Natural killer cell (primary cell): ENCODE measurements around the gene S100A4. TPM values are rescaled to one million over a fixed set of nuclear protein-coding genes. Genes with fewer than 3 reads are reported as not detected.

Source experiments
- ATAC-seq, 3 donors: fragments of 150-1000 bp in 2 of 3; fragments of 200-7000 bp in 1 of 3; cut with Tn5 transposase; 1 replicate in 1 of 3; 2 replicates in 2 of 3; pipeline ENCODE4 v1.10.0; 2021; ENCODE audit warnings: mild to moderate bottlenecking in 2 of 3, moderate library complexity in 2 of 3
- DNase-seq, 2 donors: peaks; one replicate each; pipeline versions ENCODE4 v3.0.0 to v3.0.0-alpha.2; 2013 to 2021; ENCODE audit warnings: mixed read lengths in 1 of 2
- H3K27ac ChIP-seq: one replicate; pipeline ENCODE4 v1.5.1; 2013; ENCODE audit warnings: mild to moderate bottlenecking, low read length
- H3K27me3 ChIP-seq: one replicate; pipeline ENCODE4 v1.6.1; 2013; ENCODE audit warnings: low read length; ENCODE audit not compliant: control insufficient read depth, insufficient read depth
- H3K36me3 ChIP-seq: one replicate; pipeline ENCODE4 v1.6.1; 2013; ENCODE audit warnings: low read length; ENCODE audit not compliant: control insufficient read depth, insufficient read depth
- H3K4me1 ChIP-seq: one replicate; pipeline ENCODE4 v1.6.1; 2013; ENCODE audit warnings: low read length; ENCODE audit not compliant: control insufficient read depth, insufficient read depth
- H3K4me3 ChIP-seq: one replicate; pipeline ENCODE4 v1.5.1; 2013; ENCODE audit warnings: low read length
- H3K9me3 ChIP-seq: one replicate; pipeline ENCODE4 v1.6.1; 2013; ENCODE audit warnings: low read length; ENCODE audit not compliant: control insufficient read depth, insufficient read depth
- H3K27ac Mint-ChIP-seq, 2 donors: one replicate each; pipeline ENCODE4 v1.8.0; 2022; ENCODE audit warnings: mild to moderate bottlenecking in 2 of 2, mixed read lengths in 2 of 2, moderate library complexity in 1 of 2
- H3K27me3 Mint-ChIP-seq, 2 donors: one replicate each; pipeline ENCODE4 v1.8.0; 2022; ENCODE audit warnings: low read depth in 2 of 2, mixed read lengths in 2 of 2
- H3K36me3 Mint-ChIP-seq: one replicate; pipeline ENCODE4 v1.8.0; 2022; ENCODE audit warnings: mixed read lengths
- H3K4me1 Mint-ChIP-seq, 2 donors: one replicate each; pipeline ENCODE4 v1.8.0; 2022; ENCODE audit warnings: mixed read lengths in 2 of 2
- H3K4me3 Mint-ChIP-seq: one replicate; pipeline ENCODE4 v1.8.0; 2022; ENCODE audit warnings: mild to moderate bottlenecking, moderate library complexity, mixed read lengths
- H3K9me3 Mint-ChIP-seq, 2 donors: one replicate each; pipeline ENCODE4 v1.8.0; 2022; ENCODE audit warnings: mixed read lengths in 2 of 2
- CTCF ChIP-seq: fragments of 200-600 bp; IDR thresholded peaks from one replicate; pipeline ENCODE4 v1.8.0; 2022; ENCODE audit warnings: antibody characterized with exemption
- WGBS: methylation state at CpG from one replicate; pipeline ENCODE4 v1.1.7; 2013; ENCODE audit warnings: missing lambda C conversion rate; ENCODE audit not compliant: insufficient coverage; 5-methylcytosine and 5-hydroxymethylcytosine counted together
- intact Hi-C: fragments of 100-400 bp; cut with micrococcal nuclease; formaldehyde crosslinking; loops from one replicate; pipeline ENCODE4 v1.14.2; 2022
- total RNA-seq, 4 donors: library from RNA; stranded (reverse); fragments of 120-200 nt in 1 of 4; gene quantifications; one replicate each; pipeline versions ENCODE4 v1.2.3 to v1.2.4, GENCODE V29; 2013 to 2022

The S100A4 gene
- total RNA-seq, 3 donors from 2014 or later (not counting 1 experiment from before 2014, with no cell fraction given), result 509 to 689 (median 597) TPM

DNA sequence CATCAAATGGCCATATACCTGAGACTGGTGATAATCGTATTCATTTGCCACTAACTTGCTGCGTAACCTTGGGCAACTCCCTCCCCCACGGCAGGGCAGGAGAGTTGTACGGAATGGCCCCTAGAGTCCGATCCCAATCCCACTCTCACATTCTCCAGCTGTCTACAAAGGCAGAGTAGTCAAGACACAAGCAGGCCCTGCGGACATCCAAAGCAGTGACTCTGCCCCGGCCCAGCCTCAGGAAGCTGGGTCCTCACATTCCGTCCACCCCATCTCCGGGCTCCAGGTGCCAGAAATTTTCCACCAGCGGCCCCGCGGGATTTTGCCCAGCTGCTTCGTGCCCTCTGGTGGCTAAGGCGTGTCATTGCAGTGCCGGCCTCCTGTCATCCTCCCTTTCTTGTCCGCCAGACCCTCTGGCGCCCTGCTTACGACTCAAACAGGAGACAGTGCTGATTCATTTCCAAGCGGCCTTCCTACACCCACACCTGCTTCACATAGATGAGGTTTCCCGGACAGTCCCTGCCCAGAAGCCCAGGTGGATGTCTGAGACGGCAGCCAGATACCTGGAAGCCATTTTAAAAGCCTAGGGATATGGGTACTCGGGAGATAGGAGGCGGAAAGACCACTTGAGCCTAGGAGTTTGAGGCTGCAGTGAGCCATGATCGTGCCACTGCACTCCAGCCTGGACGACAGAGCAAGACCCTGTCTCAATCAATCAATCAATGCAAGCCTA lies 22.9 kb upstream of the S100A4 start:
- Histone ChIP-seq H3K9me3 (no peaks in the 10 kb centered on the region), H3K27me3 (no peaks in the 10 kb centered on the region), H3K4me3 (no peak overlapping the region), H3K4me1 (peaks cover 37% of the 10 kb centered on the region), H3K27ac (no peak overlapping the region), H3K36me3 (no peaks in the 10 kb centered on the region)
- TF ChIP-seq CTCF, result peak; percentile 97
- DNase-seq (peak; percentile 73 to 89), ATAC-seq (peak; percentile 41 to 71 (median 71))
- Mint-ChIP-seq H3K4me1 (peaks cover 25 to 34% of the 10 kb centered on the region in 2 donors), H3K36me3 (no peaks in the 10 kb centered on the region), H3K4me3 (peak overlapping the region; percentile 60), H3K27ac (peak overlapping the region; percentile 50 to 98), H3K9me3 (no peaks in the 10 kb centered on the region), H3K27me3 (peaks cover 0 to 12% of the 10 kb centered on the region in 2 donors)
- WGBS, result 20% methylated on average over 25 of the region's 25 CpGs
- intact Hi-C loops, result loop anchor here (1.0 kb wide), 2 partner anchors 35 to 57 kb away; no protein-coding TSS in a partner anchor

DNA sequence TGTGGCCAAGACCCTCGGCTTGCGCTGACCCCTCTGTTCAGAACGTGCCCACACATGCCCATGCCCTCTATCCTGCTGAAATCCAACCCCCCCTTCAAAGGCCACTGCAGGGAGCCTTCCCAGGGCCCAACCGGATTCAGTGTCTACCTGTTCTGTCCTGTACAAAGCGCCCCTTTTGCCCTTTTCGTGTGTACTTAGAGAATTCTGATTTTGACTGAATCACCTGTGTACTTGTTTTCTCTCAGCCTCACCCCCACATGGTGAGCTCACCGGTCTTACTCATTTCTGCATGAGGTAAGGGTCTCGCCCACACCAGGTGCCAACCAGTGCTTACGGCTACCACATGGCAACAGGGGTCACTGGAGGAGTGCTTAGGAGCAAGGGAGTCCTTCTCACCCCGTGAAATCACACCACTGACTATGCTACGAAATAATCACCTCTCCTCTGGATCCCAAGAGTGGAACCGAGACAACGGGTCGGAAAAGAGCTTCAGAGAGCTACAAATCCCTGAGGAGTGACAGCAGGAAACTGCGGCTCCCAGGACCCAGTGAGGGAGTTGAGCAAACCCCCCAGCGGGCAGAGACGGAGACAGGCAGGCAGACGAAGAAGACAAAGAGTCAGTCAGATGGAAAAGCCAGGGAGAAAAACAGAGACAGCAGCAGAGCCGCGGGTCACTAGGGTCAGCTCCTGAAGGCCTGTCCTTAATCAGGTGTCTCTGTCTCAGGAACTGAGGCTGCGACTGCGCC lies 22.2 kb upstream of the S100A4 start:
- intact Hi-C loops, result loop anchor here (1.0 kb wide), 2 partner anchors 34 to 56 kb away; no protein-coding TSS in a partner anchor
- Histone ChIP-seq H3K27me3 (no peaks in the 10 kb centered on the region), H3K4me3 (no peak overlapping the region), H3K27ac (no peak overlapping the region), H3K9me3 (no peaks in the 10 kb centered on the region), H3K4me1 (peaks cover 37% of the 10 kb centered on the region), H3K36me3 (no peaks in the 10 kb centered on the region)
- H3K27ac Mint-ChIP-seq, result peak overlapping the region in 1 of 2 donors; percentile 98
- H3K9me3 Mint-ChIP-seq, result no peaks in the 10 kb centered on the region
- 89% methylated on average over 22 of the region's 22 CpGs for WGBS
- no peak overlapping the region for H3K4me3 Mint-ChIP-seq
- no peaks in the 10 kb centered on the region for H3K36me3 Mint-ChIP-seq
- DNase-seq, result no peak
- H3K4me1 Mint-ChIP-seq, result peaks cover 25 to 34% of the 10 kb centered on the region in 2 donors
- no peak for ATAC-seq
- peaks cover 0 to 12% of the 10 kb centered on the region in 2 donors for H3K27me3 Mint-ChIP-seq
- no peak for TF ChIP-seq CTCF

- intact Hi-C loops, result no loop called here
Observed at GRCh38 chr1:153566414-153567371, 21.1 kb upstream of the S100A4 start.

More at GRCh38 chr1:153566414-153567371, 21.1 kb upstream of the S100A4 start:
- H3K27me3 ChIP-seq, result no peaks in the 10 kb centered on the region
- H3K9me3 ChIP-seq, result no peaks in the 10 kb centered on the region
- ATAC-seq (peak; percentile 86 to 88 (median 87)), DNase-seq (peak; percentile 74 to 77)
- Mint-ChIP-seq H3K9me3 (no peaks in the 10 kb centered on the region), H3K27ac (peak overlapping the region; percentile 67 to 98), H3K4me3 (no peak overlapping the region), H3K36me3 (no peaks in the 10 kb centered on the region), H3K4me1 (peaks cover 25 to 34% of the 10 kb centered on the region in 2 donors), H3K27me3 (peaks cover 0 to 12% of the 10 kb centered on the region in 2 donors)
- 55% methylated on average over 16 of the region's 16 CpGs for WGBS
- TF ChIP-seq CTCF, result no peak
- no peak overlapping the region for H3K4me3 ChIP-seq
- no peaks in the 10 kb centered on the region for H3K36me3 ChIP-seq
- H3K4me1 ChIP-seq, result peaks cover 37% of the 10 kb centered on the region
- peak overlapping the region; percentile 81 for H3K27ac ChIP-seq
